ENCODE results near the gene CERS6.

- TF ChIP-seq CTCF (IDR thresholded peaks at IDR 0.05) (no peak), POLR2A (IDR thresholded peaks at IDR 0.05) (no peak)
Measured at GRCh38 chr2:168573128-168573903, 117.2 kb downstream of the CERS6 start.

All from esophagus squamous epithelium (tissue), 4 donors.